Erythroblast (primary cell): Measurements from ENCODE around the gene LILRA5.
A peak's percentile ranks its signal among the peaks of the same experiment; 100 is the strongest.
"Not testable (repeated sequence)": the region's sequence is repeated elsewhere in the genome, so short reads cannot be mapped to it uniquely, and the experiment has no call there.

Source experiments
- DNase-seq, 2 experiments: peaks; one replicate each; lab custom pipeline; 2025; lab: John Stamatoyannopoulos, UW
- GATA1 ChIP-seq: IDR thresholded peaks from 2 replicates; pipeline ENCODE4 v1.6.1; 2011; ENCODE audit warnings: low read depth, mild to moderate bottlenecking, control low read depth, low read length, moderate library complexity
- POLR2A ChIP-seq: IDR thresholded peaks from 2 replicates; pipeline ENCODE4 v1.6.1; 2011; ENCODE audit warnings: mild to moderate bottlenecking, low read length

The LILRA5 gene

GRCh38 chr19:54324071-54324470 lies 11.1 kb upstream of the LILRA5 start:
- DNase-seq, result no peak
- no peak for TF ChIP-seq GATA1
- no peak for TF ChIP-seq POLR2A

- DNase-seq, result not testable (repeated sequence)
These were observed 10.0 kb upstream of the LILRA5 start for GRCh38 chr19:54322934-54323333.

GRCh38 chr19:54322295-54322694 lies 9.3 kb upstream of the LILRA5 start:
- not testable (repeated sequence) for DNase-seq

- no peak for TF ChIP-seq POLR2A
- no peak for TF ChIP-seq GATA1
- no peak for DNase-seq
These were observed 7.1 kb upstream of the LILRA5 start for GRCh38 chr19:54319892-54320670.

- no peak for DNase-seq
- TF ChIP-seq POLR2A (no peak), GATA1 (no peak)
These were observed 6.1 kb upstream of the LILRA5 start for GRCh38 chr19:54319049-54319448.

- TF ChIP-seq POLR2A (no peak), GATA1 (no peak)
- no peak for DNase-seq
These were observed 4.9 kb upstream of the LILRA5 start for GRCh38 chr19:54317965-54318240.

GRCh38 chr19:54317108-54317964 lies 4.4 kb upstream of the LILRA5 start:
- TF ChIP-seq GATA1, result no peak
- TF ChIP-seq POLR2A, result no peak
- DNase-seq, result no peak

- TF ChIP-seq POLR2A, result no peak
- no peak for TF ChIP-seq GATA1
- DNase-seq, result peak in 1 of 2 experiments; percentile 2
These were observed 3.8 kb upstream of the LILRA5 start for GRCh38 chr19:54316746-54317107.

- no peak for DNase-seq
- TF ChIP-seq POLR2A, result no peak
These were observed 3.0 kb upstream of the LILRA5 start for GRCh38 chr19:54315956-54316355.

- no peak for DNase-seq
- TF ChIP-seq POLR2A (no peak), GATA1 (no peak)
These were observed 955 bp downstream of the LILRA5 start for GRCh38 chr19:54312011-54312410.

GRCh38 chr19:54311486-54311885 lies 1.5 kb downstream of the LILRA5 start:
- TF ChIP-seq POLR2A, result no peak
- no peak for TF ChIP-seq GATA1
- no peak for DNase-seq

GRCh38 chr19:54310543-54310942 lies 2.4 kb downstream of the LILRA5 start:
- DNase-seq, result no peak

GRCh38 chr19:54309811-54310210 lies 3.2 kb downstream of the LILRA5 start:
- TF ChIP-seq GATA1, result no peak
- TF ChIP-seq POLR2A, result no peak
- DNase-seq, result no peak

More at GRCh38 chr19:54310543-54310942, 2.4 kb downstream of the LILRA5 start:
- TF ChIP-seq GATA1 (no peak), POLR2A (no peak)

- TF ChIP-seq POLR2A (no peak), GATA1 (no peak)
- no peak for DNase-seq
These were observed 5.5 kb downstream of the LILRA5 start for GRCh38 chr19:54307389-54308020.
